GM19043 (cell line): ENCODE data around the gene NIPSNAP3A.
"Not testable (repeated sequence)": the region's sequence is repeated elsewhere in the genome, so short reads cannot be mapped to it uniquely, and the experiment has no call there.

Experiments used
- ATAC-seq: cut with Tn5 transposase; IDR thresholded peaks from one replicate; pipeline ENCODE4 v1.9.1; 2021; ENCODE audit warnings: low read depth; ENCODE audit not compliant: unreplicated experiment

NIPSNAP3A gene

DNA sequence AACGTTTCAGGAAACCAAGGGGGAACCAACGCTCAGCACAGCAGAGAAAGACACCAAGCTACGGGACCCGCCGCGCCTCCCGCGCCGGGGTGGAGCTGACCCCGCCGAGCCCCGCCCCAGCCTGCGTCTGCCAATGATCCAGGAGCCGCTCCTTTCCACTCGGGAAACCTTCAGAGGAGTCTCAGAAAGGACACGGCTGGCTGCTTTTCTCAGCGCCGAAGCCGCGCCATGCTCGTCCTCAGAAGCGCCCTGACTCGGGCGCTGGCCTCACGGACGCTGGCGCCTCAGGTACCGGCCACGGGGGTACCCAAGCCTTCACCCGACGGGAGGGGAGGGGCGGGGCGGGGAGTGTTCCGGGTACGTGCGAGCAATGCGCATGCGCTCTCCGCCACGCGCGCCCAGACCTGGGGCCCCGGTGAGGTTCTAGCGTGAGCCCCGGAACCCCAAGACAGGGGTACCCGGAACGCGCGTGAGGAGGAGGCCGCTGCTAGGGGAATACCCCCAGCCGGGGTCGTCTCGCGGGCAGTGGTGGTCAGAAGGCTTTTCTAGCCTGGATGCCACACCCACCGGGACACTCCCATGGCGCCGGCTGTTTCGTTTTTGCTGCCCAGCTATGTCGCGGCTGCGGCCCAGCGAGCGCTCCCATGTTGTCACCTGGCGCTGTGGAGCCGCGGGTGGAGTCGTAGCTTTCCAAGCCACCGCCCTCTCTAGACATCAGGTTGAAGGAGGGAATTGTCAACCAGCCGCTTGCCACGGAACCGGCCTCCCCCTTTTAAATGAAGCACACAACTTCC is at the start of gene NIPSNAP3A:
TSS of gene NIPSNAP3A (plus strand) at position 119 of the 794 bp plus-strand sequence. CDS start at position 229, 110 bp downstream.
- ATAC-seq, result peak; percentile 77

DNA sequence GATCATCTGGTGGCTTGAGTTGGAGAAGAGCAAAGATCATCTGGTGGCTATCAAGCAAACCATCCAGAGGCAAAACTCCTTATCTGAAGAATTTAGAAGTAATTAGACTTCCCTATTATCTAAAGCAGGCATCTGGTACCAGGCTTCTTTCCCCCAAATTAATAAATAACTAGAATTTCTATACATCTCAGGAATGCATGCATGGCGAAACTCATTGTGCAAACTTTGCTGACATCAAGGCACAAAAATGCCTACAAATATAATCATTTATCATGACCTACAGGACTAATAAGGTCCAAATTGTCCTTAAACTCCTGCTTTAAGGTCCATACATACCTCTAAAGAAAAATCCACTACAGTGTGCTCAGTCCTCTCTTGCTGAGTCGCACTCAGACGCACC is 47.2 kb upstream of the NIPSNAP3A start:
- no peak for ATAC-seq

- ATAC-seq, result not testable (repeated sequence)
Observed at GRCh38 chr9:104708737-104709136, 38.7 kb upstream of the NIPSNAP3A start.

GRCh38 chr9:104711604-104712003 is 35.9 kb upstream of the NIPSNAP3A start:
- no peak for ATAC-seq

DNA sequence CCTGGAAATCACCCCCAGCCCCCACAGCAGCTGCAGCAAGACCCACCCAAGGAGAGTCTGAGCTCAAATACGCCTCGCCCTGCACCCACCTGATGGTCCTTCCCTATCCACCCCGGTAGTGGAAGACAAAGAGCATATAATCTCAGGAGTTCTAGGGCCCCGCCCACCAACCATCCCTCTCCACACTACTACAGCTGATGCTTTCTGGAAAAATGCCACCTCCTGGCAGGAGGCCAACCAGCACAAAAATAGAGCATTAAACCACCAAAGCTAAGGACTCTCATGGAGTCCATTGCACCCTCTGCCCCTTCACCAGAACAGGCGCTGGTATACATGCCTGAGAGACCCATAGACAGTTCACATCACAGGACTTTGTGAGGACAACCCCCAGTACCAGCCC is 22.5 kb upstream of the NIPSNAP3A start:
- no peak for ATAC-seq

DNA sequence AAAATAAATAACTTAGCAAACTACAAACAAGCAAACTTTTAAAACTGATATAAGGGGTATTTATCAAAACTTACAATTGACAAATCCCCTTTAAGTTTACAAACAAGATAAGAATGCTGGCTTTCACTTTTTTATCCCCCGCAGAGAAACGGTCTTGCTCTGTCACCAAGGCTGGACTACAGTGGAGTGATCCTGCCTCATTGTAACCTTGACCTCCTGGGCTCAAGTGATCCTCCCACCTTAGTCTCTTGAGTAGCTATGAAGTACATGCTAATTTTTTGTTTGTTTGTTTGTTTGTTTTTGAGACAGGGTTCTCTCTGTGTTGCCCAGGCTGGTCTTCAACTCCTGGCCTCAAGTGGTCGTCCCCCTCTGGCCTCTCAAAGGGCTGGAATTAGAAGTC is 9.0 kb upstream of the NIPSNAP3A start:
- ATAC-seq, result no peak

- no peak for ATAC-seq
Observed at GRCh38 chr9:104740621-104741020, 6.9 kb upstream of the NIPSNAP3A start.

- ATAC-seq, result peak; percentile 43
Observed at GRCh38 chr9:104743376-104743985, 4.0 kb upstream of the NIPSNAP3A start.

DNA sequence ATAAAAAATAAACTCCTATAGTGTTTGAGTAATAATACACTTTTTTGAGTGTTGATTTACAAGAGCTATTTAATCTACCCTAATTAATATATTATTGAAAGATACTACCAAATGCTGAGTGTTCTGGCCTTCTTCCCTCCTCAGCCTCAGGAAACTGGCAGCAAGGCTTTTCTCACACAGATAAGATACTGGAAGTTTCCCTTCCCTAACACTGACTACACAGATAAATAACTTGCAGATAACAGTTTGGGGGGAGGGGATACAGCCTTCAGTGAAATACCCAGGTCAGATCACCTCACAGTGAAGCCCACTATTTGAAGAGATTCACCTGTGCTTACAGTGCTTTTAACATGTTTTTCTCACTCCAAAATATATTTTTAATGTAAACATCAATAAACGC is 1.6 kb upstream of the NIPSNAP3A start:
- no peak for ATAC-seq

DNA sequence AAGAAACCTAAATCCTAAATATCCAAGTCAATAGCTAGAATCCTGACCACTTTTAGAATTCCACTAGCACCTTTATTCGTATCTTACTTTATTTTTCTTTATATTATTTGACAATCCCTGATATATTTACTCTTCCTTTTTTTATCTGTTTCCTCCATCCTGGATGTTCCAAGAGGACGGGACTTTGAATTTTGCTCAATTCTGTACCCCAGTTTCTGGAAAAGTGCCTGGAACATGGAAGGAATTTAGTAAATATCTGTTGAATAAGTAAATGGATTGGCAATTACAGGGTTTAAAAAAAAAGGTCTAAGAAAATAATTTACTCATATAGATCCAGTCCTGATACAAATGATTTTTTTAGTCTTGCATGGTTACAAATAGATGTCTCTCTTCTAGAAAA is 1.2 kb upstream of the NIPSNAP3A start:
- no peak for ATAC-seq

GRCh38 chr9:104746798-104747197 is 685 bp upstream of the NIPSNAP3A start:
- no peak for ATAC-seq

DNA sequence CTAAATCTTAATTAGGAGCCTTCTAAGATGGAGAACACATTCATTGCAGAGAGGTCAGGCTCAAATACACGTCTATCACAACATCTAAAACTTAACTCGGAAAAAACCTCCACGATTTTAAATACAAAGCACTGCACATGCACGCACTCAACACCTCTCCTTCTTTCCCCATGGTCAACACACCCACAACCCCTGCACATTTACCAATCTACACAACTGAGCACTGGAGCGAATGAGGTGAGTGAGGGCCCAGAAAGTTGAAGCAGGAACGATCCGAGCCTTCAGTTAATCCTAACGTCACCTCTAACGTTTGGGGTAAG is 278 bp upstream of the NIPSNAP3A start:
- ATAC-seq, result no peak

GRCh38 chr9:104748359-104749031 is 1.0 kb downstream of the NIPSNAP3A start:
- no peak for ATAC-seq

GRCh38 chr9:104750185-104750767 is 2.8 kb downstream of the NIPSNAP3A start:
- ATAC-seq, result peak; percentile 19

DNA sequence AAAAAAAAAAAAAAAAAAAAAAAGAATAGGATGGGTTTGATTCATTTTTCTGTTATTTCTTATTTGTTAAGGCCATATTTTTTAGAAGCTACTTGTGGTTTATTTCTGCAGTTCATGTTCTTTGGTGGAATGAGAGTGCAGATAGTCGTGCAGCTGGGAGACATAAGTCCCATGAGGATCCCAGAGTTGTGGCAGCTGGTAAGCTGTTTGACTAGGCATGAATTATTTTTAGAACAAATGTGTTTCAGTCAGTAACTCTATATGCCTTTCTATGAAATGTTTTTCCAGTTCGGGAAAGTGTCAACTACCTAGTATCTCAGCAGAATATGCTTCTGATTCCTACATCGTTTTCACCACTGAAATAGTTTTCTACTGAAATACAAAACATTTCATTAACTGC is 11.5 kb downstream of the NIPSNAP3A start:
- peak; percentile 35 for ATAC-seq

GRCh38 chr9:104765138-104765537 is 17.7 kb downstream of the NIPSNAP3A start:
- ATAC-seq, result no peak

DNA sequence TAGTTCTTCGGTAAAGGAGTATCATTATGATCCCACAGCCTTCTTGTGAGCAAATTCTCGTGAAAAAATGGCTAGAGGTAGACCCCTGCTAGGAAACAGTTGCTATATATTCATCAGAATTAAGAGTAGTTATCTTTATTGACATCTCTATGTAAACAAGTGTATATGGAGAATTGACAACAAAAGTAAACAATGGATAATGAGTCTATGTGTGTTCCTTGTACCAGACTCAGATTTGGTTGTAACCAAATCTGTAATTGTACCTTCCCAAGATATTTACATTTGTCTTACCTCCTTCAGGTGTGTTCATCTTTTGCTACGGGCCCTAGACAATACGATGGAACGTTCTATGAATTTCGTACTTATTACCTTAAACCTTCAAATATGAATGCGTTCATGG is 18.5 kb downstream of the NIPSNAP3A start:
- no peak for ATAC-seq

GRCh38 chr9:104767507-104767906 is 20.0 kb downstream of the NIPSNAP3A start:
- ATAC-seq, result no peak

GRCh38 chr9:104769029-104769428 is 21.5 kb downstream of the NIPSNAP3A start:
- ATAC-seq, result not testable (repeated sequence)

- ATAC-seq, result peak; percentile 36
Observed at GRCh38 chr9:104769655-104770054, 22.2 kb downstream of the NIPSNAP3A start.
